HG03045 (cell line): ENCODE results near the gene ZNF235.
"Not testable (repeated sequence)": the region's sequence is repeated elsewhere in the genome, so short reads cannot be mapped to it uniquely, and the experiment has no call there.

Source experiments
- ATAC-seq: cut with Tn5 transposase; IDR thresholded peaks from one replicate; pipeline ENCODE4 v1.9.1; 2021; ENCODE audit warnings: mild to moderate bottlenecking, moderate library complexity; ENCODE audit not compliant: unreplicated experiment

The ZNF235 gene

GRCh38 chr19:44304659-44305193 lies at the start of gene ZNF235:
ZNF235 (minus strand) TSS chr19:44305025; CDS start chr19:44303404, 1,621 bp downstream.
- peak; percentile 81 for ATAC-seq

GRCh38 chr19:44346556-44346955 lies 41.7 kb upstream of the ZNF235 start:
- no peak for ATAC-seq

GRCh38 chr19:44345959-44346358 lies 41.1 kb upstream of the ZNF235 start:
- no peak for ATAC-seq

- ATAC-seq, result no peak
Measured at GRCh38 chr19:44344255-44344654, 39.4 kb upstream of the ZNF235 start.

GRCh38 chr19:44341794-44342193 lies 37.0 kb upstream of the ZNF235 start:
- ATAC-seq, result no peak

- not testable (repeated sequence) for ATAC-seq
Measured at GRCh38 chr19:44334639-44335038, 29.8 kb upstream of the ZNF235 start.

GRCh38 chr19:44332145-44332544 lies 27.3 kb upstream of the ZNF235 start:
- no peak for ATAC-seq

GRCh38 chr19:44315883-44316282 lies 11.1 kb upstream of the ZNF235 start:
- no peak for ATAC-seq

GRCh38 chr19:44313231-44313630 lies 8.4 kb upstream of the ZNF235 start:
- ATAC-seq, result no peak

- ATAC-seq, result no peak
Measured at GRCh38 chr19:44308011-44308410, 3.2 kb upstream of the ZNF235 start.

GRCh38 chr19:44306283-44306682 lies 1.5 kb upstream of the ZNF235 start:
- ATAC-seq, result no peak

GRCh38 chr19:44305457-44305856 lies 632 bp upstream of the ZNF235 start:
- no peak for ATAC-seq

- ATAC-seq, result no peak
Measured at GRCh38 chr19:44303976-44304568, 753 bp downstream of the ZNF235 start.

GRCh38 chr19:44303320-44303719 lies 1.5 kb downstream of the ZNF235 start:
- ATAC-seq, result no peak

- ATAC-seq, result no peak
Measured at GRCh38 chr19:44284968-44285367, 19.9 kb downstream of the ZNF235 start.

- ATAC-seq, result no peak
Measured at GRCh38 chr19:44282846-44283245, 22.0 kb downstream of the ZNF235 start.

- ATAC-seq, result no peak
Measured at GRCh38 chr19:44280916-44281315, 23.9 kb downstream of the ZNF235 start.

- no peak for ATAC-seq
Measured at GRCh38 chr19:44278181-44278690, 26.6 kb downstream of the ZNF235 start.

GRCh38 chr19:44277331-44277730 lies 27.5 kb downstream of the ZNF235 start:
- no peak for ATAC-seq

- ATAC-seq, result no peak
Measured at GRCh38 chr19:44260695-44261446, 44.0 kb downstream of the ZNF235 start.

- ATAC-seq, result no peak
Measured at GRCh38 chr19:44260343-44260681, 44.5 kb downstream of the ZNF235 start.

GRCh38 chr19:44258835-44259413 lies 45.9 kb downstream of the ZNF235 start:
- no peak for ATAC-seq
